GM12878 (cell line): Measurements from ENCODE around the gene GSX1.

Source experiments
- CEBPB ChIP-seq, 2 experiments: fragments of 150-350 bp in 1 of 2; IDR thresholded peaks; 2 replicates each; pipeline ENCODE4 v1.6.1; 2012 to 2014; ENCODE audit warnings: low read depth in 2 of 2, low read length in 2 of 2, borderline replicate concordance in 1 of 2, inconsistent platforms in 1 of 2
- GABPA ChIP-seq: IDR thresholded peaks from 2 replicates; pipeline ENCODE4 v1.6.1; 2014; ENCODE audit warnings: antibody characterized with exemption, low read depth, mild to moderate bottlenecking, inconsistent platforms
- ZSCAN29 ChIP-seq: fragments of 450-650 bp; IDR thresholded peaks from 2 replicates; pipeline ENCODE4 v1.6.1; 2017; ENCODE audit warnings: mild to moderate bottlenecking, moderate library complexity
- TF ChIP-seq, protein P1 (sequence below), 3 experiments: IDR thresholded peaks in 2 of 3; conservative IDR thresholded peaks in 1 of 3; 2 replicates each; pipeline ENCODE4 v1.5.1; 2011; ENCODE audit warnings: low read depth in 3 of 3, low read length in 3 of 3, mild to moderate bottlenecking in 3 of 3, control low read depth in 2 of 3, moderate library complexity in 2 of 3, inconsistent platforms in 1 of 3, mixed read lengths in 1 of 3; ENCODE audit not compliant: control insufficient read depth in 2 of 3, insufficient read depth in 1 of 3; ENCODE audit errors: extremely low read depth in 1 of 3

DNA sequence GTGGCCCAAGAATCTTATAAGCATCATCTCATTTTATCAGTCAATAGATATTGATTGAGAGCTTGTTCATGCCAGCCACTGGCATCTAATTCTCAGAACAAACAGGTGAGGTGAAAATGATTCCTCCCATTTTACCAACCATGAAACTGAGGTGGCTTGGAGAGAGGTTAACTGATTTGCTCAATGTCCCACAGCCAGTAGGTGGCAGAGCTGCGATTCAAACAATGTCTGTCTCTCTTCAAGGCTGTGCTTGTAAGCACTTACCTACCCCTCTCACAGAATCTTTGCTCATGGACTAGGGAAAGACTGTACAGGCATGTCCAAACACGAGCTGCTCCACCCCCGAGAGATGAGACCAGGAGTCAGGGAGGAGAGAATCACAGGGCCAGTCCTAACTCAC is 21.5 kb upstream of the GSX1 start:
- TF ChIP-seq, protein P1, sequence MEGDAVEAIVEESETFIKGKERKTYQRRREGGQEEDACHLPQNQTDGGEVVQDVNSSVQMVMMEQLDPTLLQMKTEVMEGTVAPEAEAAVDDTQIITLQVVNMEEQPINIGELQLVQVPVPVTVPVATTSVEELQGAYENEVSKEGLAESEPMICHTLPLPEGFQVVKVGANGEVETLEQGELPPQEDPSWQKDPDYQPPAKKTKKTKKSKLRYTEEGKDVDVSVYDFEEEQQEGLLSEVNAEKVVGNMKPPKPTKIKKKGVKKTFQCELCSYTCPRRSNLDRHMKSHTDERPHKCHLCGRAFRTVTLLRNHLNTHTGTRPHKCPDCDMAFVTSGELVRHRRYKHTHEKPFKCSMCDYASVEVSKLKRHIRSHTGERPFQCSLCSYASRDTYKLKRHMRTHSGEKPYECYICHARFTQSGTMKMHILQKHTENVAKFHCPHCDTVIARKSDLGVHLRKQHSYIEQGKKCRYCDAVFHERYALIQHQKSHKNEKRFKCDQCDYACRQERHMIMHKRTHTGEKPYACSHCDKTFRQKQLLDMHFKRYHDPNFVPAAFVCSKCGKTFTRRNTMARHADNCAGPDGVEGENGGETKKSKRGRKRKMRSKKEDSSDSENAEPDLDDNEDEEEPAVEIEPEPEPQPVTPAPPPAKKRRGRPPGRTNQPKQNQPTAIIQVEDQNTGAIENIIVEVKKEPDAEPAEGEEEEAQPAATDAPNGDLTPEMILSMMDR (IDR thresholded peaks at IDR 0.05 in 2 of 3, conservative IDR thresholded peaks at IDR 0.05 in 1 of 3; ENCODE audit: control insufficient read depth in 2 of 3, extremely low read depth in 1 of 3, insufficient read depth in 1 of 3, low read depth in 3 of 3, low read length in 3 of 3) = peak; percentile 59 to 67 (median 64)
- TF ChIP-seq CEBPB (IDR thresholded peaks at IDR 0.05; ENCODE audit: borderline replicate concordance in 1 of 2, low read depth in 2 of 2, low read length in 2 of 2) (no peak), GABPA (no peak), ZSCAN29 (no peak)
